ENCODE data around the gene CAT. TPM values are rescaled to one million over a fixed set of nuclear protein-coding genes. Genes with fewer than 3 reads are reported as not detected.
A peak's percentile ranks its signal among the peaks of the same experiment; 100 is the strongest.

Gene CAT
- total and polyA plus RNA-seq, 7 donors, result 27.9 to 110 (median 83.9) TPM

- Histone ChIP-seq H3K27ac (peak overlapping the region; percentile 6), H3K4me3 (no peak overlapping the region), H3K36me3 (ENCODE audit: insufficient read depth in 1 of 2, low read depth in 1 of 2) (peaks cover 23 to 84% of the 10 kb centered on the region in 2 donors), H3K4me1 (no peaks in the 10 kb centered on the region), H3K9me3 (peaks cover 12% of the 10 kb centered on the region), H3K27me3 (ENCODE audit: insufficient read depth in 3 of 3, low read length in 2 of 3) (no peaks in the 10 kb centered on the region)
- 42 to 63% (median 62%) methylated on average over 7 of the region's 7 CpGs for WGBS, 3 donors
- ATAC-seq, result peak in 2 of 4 donors; percentile 39 to 40
- DNase-seq, result no peak
- no peak for TF ChIP-seq CTCF (IDR thresholded peaks at IDR 0.05)
- intact Hi-C loops (cut with DNase I), result loop anchor here in 1 of 2 donors (5.0 kb wide), 1 partner anchor 97 kb away; no protein-coding TSS in a partner anchor
Measured at GRCh38 chr11:34464591-34465051, 25.9 kb downstream of the CAT start.

GRCh38 chr11:34466802-34467488 lies 28.2 kb downstream of the CAT start:
- no peak for ATAC-seq
- H3K4me1 ChIP-seq, result no peaks in the 10 kb centered on the region
- peaks cover 23 to 84% of the 10 kb centered on the region in 2 donors for H3K36me3 ChIP-seq (ENCODE audit: insufficient read depth in 1 of 2, low read depth in 1 of 2)
- 83 to 98% (median 97%) methylated on average over 3 of the region's 3 CpGs for WGBS, 3 donors
- DNase-seq, result no peak
- no peak overlapping the region for H3K4me3 ChIP-seq
- H3K9me3 ChIP-seq, result peaks cover 12% of the 10 kb centered on the region
- no peaks in the 10 kb centered on the region for H3K27me3 ChIP-seq (ENCODE audit: insufficient read depth in 3 of 3, low read length in 2 of 3)
- TF ChIP-seq CTCF (IDR thresholded peaks at IDR 0.05), result no peak
- intact Hi-C loops (cut with DNase I), result loop anchor here in 1 of 2 donors (5.0 kb wide), 1 partner anchor 100 kb away; no protein-coding TSS in a partner anchor
- H3K27ac ChIP-seq, result no peak overlapping the region

GRCh38 chr11:34468209-34468841 lies 29.6 kb downstream of the CAT start:
- Histone ChIP-seq H3K27ac (no peak overlapping the region), H3K27me3 (ENCODE audit: insufficient read depth in 3 of 3, low read length in 2 of 3) (no peaks in the 10 kb centered on the region), H3K4me1 (no peaks in the 10 kb centered on the region), H3K9me3 (peaks cover 12% of the 10 kb centered on the region), H3K36me3 (ENCODE audit: insufficient read depth in 1 of 2, low read depth in 1 of 2) (peaks cover 18 to 84% of the 10 kb centered on the region in 2 donors), H3K4me3 (no peak overlapping the region)
- DNase-seq, result no peak
- TF ChIP-seq CTCF (IDR thresholded peaks at IDR 0.05), result peak; percentile 59
- WGBS, 3 donors, result 75 to 90% (median 84%) methylated on average over 8 of the region's 8 CpGs
- intact Hi-C loops (cut with DNase I), result loop anchor here in 1 of 2 donors (5.0 kb wide), 1 partner anchor 101 kb away; no protein-coding TSS in a partner anchor
- peak in 3 of 4 donors; percentile 64 to 84 (median 75) for ATAC-seq

- Histone ChIP-seq H3K27ac (peak overlapping the region; percentile 68), H3K27me3 (ENCODE audit: insufficient read depth in 3 of 3, low read length in 2 of 3) (no peaks in the 10 kb centered on the region), H3K4me1 (peaks cover 13% of the 10 kb centered on the region), H3K9me3 (no peaks in the 10 kb centered on the region), H3K36me3 (ENCODE audit: insufficient read depth in 1 of 2, low read depth in 1 of 2) (peaks cover 0 to 50% of the 10 kb centered on the region in 2 donors), H3K4me3 (no peak overlapping the region)
- DNase-seq, result no peak
- no peak for TF ChIP-seq CTCF (IDR thresholded peaks at IDR 0.05)
- 98% methylated on average over 4 of the region's 4 CpGs for WGBS, 3 donors
- intact Hi-C loops (cut with DNase I), result loop anchor here in 1 of 2 donors (5.0 kb wide), 2 partner anchors 96 to 111 kb away; no protein-coding TSS in a partner anchor
- ATAC-seq, result no peak
Measured at GRCh38 chr11:34473603-34474169, 35.0 kb downstream of the CAT start.

All from psoas muscle (tissue), 8 donors.